HG03378 (cell line): ENCODE data around the gene MSMP.

Source experiments
- ATAC-seq: cut with Tn5 transposase; IDR thresholded peaks from one replicate; pipeline ENCODE4 v1.9.1; 2021; ENCODE audit warnings: mild to moderate bottlenecking, moderate library complexity; ENCODE audit not compliant: unreplicated experiment

The MSMP gene

DNA sequence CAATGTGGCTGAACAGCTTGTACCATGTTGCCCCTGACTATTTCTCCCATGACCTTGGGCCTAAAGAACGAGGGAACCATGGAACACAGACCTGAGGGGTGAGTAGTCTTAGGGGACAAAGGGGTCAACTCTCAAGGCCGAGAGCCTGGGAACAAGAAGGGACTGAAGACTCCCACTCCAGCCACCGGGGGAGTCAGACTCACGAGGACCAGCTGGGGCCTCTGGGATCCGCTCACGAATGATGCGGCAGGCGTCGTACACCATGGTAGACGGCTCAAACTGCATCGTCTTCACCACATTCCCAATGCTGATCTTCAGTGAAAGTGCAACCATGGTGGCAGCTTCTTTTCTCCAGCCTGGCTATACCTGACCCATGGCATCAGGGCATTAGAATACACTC lies 28.7 kb downstream of the MSMP start:
- no peak for ATAC-seq

DNA sequence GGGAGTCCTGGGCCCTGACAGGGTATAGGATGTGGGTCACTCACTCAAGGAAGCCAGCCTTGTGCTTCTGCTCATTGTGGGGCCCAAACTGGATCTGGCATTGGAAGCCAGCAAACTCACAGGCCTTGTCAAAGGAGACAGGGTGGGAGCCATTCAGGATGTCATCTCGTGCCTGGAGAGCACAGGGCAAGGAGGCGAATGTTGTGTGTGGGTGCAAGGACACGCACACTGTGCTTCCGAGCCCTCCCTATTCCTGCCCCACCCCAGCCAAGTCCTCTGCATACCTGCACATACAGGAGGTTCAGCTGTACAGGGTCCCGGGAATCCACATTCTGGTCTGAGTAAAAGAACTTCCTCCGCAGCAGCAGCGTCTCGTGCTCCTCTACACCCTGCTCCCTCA lies 30.2 kb downstream of the MSMP start:
- ATAC-seq = no peak

DNA sequence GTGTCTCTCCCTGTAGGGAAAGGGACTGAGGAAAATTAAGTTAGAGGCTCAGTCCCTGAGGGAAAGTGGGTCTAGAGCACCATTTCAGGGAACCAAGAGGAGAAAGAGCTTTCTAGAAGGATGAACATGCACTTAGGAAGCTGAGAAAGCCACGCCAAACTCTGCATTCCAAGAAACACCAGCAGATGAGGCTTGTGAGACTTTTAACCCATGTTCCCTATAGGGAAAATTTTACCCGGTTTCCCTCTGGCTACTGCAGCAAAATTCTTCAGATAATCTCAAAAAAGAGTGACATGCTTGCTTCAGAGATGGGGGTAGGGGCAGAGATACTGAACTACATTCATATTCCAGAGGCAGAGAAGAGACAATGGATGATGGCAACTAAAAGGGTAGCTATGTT lies 30.6 kb downstream of the MSMP start:
- ATAC-seq = no peak

DNA sequence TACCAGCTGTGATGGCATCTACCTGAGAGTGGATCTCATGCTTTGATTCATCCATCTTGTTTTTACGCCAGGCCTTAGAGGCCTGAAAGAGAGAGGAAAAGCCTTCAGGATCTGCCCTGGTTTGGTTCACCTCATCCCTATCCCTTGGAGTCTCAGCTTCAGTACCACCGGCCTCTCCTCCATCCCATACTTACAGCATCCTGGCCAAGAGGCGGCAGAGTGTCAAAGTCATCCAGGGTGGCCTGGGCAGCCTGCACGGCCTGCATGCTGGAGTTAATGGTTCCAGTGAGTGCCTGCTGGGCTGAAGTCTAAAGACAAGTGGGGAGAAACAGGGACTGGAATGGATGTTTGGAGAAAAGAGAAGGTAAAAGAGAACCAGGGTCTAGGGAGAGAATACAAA lies 34.5 kb downstream of the MSMP start:
- no peak for ATAC-seq

DNA sequence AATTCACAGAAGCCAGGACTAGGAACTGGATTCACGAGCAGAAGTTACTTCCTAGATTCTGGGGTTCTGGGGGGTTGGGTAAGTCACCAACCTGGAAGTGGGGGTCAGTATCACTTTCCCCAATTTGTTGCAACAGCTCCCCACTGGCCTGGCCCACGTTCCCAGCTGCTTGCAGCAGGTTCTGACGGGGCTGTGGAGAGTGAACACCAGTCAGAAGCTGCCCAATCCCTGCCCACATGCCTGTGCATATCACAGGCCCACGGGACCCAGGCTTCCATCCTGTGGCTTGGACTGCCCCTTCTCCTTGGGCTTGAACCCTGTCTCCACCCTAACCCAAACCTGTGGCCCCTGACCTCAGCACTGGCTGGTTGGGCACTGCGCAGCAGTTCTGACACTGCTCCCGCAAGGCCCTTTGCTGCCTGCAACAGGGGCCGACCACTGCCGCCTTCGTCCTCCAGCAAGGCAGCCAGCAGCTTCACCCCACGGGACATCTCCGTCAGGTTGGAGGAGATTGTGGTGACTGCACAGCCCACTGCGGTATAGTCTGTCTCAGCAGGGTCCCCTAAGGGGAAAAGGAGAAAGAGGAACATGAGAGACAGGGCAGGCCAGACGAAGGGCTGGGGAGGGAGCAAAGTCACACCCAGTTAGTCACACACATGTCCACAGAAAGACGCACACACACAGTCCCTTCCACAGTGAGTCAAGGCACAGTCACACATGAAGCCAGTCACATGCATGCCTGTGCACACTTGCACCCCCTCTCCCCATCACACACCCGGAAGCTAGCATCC lies 35.2 kb downstream of the MSMP start:
- ATAC-seq = no peak

DNA sequence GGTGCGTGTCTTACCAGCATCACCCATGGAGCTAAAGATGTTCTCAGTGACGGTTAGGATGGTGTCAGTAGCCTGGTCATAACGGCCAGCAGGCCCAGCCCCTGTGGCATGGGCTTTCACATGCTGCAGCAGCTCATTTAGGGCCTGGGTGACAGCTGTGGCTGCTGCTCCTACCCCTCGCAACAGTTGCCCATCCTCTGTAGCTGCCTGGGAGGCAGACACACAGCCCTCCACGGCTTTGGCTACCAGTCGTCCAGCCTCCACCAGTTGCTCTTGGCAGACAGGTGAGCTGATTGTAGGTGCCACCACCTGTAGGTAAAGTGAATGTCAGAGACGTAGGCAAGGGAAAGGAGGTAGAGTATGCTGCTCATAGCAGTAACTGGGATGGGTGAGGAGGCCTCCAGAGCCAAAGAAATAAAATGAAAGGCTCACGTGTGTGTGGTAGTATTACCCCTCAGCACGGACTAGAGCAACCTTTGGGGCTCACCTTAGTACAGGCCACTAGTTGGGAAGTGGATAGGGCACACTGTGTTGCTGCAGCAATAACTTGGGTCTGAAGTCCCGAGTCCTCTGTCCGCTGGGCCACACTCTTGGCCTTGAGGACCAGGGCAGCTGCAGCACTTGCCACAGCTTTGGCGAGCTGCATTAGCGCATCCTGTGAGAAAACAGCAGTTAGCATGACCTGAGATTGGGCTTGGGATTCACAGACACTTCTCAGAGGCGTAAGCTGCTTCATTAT lies 36.8 kb downstream of the MSMP start:
- ATAC-seq = no peak

DNA sequence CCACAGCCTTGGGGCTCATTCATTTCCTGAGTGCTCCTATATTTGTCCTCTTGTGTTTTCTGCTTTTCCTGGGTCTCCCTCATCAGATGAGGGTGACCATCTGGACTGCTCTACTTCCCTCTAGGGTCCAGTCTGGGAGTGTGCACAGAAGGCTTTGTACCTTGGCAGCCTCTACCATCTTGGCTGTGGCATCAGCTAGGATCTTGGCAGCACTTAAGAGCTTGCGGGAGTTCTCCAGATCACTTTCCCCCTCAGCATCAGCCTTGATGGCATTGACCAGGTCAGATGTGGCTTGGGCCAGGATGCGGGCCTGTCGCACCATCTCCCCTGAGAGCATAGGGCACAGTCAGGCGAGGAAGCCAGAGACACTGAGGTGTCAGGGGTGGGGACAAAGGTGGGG lies 37.8 kb downstream of the MSMP start:
- ATAC-seq = no peak

DNA sequence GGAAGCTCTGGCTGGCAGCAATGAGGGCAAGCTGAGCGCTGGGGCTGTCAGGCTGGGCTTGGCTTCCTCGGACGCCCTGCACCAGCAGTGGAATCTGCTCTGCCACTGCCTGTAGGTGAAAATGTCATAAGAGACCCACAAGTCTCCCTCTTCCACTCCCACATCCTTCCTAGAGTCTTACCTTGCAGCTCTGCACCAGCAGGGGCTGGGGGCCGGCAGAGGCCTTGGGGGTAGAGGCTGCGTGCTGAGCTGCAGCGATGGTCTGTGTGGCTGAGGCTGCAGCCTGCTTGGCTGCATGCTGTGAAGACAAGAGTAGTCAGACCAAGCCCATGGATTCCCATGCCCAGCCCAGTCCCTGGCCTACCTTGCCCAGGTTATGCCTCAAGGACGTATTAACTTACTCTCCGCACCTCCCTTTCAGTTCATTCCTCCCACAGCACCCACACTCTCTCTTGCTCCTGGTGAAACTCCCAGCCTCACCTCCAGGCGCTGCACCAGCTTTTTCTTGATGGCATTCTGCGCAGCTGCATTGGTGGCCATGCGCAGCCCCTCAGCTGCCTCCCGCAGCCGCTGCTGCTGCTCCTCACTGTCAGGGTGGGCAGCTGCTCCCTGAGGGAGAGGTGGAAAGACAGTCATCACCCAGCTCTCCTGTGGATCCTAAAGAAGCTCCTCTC lies 39.4 kb downstream of the MSMP start:
- ATAC-seq = no peak

DNA sequence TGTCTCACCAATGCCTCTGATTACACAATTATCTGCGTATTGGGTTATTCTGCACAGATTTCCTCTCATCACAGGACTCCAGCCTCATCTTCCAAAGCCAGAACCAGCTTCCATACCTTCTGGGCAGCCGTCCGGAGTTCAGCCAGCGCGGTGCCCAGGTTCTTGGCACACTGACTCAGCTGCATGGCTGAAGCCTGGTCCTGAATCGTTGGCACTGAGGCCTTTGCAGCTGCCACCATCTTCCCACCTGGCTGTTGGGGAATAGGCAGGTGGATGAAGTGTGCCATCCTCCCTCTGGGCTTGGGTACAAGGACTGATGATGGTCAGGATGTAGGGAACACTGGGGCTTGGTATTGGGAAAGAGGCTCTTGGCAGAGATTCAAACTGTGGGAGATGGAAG lies 40.0 kb downstream of the MSMP start:
- no peak for ATAC-seq

DNA sequence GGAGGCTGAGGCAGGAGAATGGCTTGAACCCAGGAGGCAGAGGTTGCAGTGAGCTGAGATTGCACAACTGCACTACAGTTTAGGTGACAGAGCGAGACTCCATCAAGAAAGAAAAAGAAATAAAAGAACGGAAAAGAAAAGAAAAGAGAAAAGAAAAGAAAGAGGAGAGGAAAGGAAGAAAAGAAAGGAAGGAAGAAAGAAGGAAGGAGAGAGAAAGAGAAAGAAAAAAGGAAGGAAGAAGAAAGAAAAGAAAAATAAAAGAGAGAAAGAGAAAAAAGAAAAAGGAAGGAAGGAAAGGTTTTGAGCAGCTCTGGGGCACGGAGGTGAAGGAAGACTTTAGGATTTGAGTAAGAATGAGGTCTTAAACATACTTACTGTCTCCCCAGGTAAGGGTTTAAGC lies 40.5 kb downstream of the MSMP start:
- no peak for ATAC-seq

DNA sequence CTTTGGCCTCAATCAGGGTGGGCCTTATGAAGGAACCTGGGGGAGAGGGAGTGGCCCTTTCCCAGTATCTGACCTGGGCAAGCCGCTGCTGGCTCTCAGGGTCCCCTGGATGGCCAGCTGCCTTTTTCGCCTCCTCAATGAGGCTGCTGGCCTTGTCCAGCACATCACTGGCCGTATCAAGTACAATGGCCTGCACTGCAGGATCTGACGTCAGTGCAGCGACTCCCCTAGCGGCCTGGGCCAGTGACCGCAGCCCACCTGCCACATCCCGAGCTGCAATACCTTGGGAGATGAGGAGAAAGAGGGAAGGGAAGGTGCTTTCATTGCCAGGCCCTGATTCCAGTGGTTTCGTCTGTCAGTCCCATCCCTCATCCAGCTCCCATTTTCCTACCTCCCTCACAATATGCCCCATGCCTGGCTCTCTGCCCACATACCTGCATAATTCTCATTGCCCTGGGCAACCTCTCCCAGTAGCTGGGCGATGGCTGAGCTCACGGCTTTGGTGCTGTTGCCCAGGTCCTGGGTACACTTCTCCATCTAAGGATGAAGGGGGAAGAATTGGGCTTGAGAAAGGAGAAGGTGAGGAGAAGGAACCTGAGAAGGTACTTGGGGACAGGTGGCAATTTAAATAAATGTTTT lies 41.2 kb downstream of the MSMP start:
- ATAC-seq = no peak

DNA sequence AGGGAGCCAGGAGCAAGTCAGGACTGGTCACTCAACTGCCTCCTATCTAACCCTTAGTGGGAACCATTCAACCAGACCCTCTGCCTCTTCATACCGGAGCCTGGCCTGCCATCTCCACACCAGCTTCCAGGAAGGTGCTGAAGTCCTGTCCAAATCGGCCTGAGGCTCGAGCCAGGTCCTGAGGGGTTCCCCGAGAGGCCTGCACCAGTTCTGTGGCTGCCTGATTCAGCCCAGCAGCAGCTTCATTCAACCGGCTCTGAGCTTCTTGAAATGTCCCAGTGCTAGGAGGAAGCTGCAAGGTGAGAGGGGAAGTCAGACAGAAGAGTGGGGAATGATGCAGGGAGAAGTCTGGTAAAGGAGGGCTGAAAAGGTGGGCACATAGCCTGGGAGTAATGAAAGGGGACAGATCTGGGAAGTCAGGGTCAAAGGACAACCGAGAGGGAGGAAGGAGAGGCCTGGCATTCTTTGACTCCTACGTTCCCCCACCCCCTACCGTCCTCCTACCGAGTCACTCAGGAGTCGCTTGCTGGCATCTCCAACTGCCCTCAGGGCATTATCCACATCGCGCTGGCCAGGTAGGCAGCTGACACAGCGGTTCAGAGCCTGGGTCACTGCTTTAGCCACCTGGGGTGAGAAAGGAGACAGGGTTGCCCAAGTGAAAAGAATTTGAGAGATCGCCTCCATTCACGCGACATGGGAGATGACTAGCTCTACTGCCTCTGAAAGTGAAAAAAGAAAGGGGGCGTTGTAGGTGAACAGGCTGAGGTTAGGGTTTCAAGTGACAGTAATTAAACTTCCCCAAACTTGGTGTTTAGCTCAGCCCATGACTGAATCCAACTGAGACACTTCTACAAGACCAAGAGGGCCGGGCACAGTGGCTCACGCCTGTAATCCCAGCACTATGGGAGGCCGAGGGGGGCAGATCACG lies 42.3 kb downstream of the MSMP start:
- no peak for ATAC-seq

DNA sequence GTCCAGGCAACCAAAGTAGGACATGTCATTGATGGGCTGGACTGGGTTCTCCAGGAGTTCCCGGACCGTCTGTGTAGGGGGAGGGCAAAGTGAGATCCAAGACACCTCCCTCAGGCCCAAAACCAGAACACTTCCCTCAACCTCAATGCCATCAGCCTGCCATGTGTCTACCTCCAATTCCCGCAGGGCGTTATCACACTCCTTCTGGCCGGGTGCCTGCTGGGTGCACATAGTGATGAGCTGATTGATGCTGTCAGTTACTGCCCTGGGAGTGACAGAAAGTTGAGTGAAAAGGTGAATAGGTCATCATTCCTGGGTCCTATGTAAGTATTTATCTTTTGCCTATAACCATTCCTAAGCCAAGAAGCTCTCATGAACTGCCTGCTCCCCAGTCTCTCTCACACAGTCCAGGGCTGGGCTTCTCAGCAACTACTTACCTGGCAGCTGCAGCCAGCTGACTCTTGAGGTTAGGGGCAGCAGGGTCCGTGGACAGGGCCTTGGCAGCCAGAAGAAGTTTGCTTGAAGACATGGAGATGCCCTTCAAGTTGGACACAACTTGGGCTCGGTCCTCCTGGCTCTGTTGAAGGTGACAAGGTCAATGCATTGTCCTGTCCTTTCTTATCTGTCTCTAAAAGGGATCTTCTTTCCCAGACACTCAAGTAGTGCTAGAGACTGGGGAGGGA lies 43.1 kb downstream of the MSMP start:
- ATAC-seq = no peak

DNA sequence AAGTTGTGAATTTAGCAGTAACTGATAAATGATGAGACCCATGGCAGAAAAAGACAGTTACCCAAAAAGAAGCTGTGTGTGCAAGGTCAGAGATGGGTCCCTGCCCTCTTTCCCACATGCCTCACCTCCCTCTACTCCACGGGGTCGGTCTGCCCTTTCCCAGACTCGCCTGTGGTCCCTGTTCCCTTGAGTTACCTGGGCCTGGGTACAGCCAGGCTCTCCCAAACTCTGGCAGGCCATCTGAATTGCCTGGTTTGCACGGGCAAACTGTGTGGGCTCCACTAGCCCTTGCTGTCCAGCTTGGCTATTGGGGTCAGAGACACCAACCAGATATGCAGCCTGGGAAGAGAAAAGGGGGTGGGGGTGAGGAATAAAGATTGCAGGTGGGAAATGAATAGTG lies 45.9 kb downstream of the MSMP start:
- ATAC-seq = no peak

DNA sequence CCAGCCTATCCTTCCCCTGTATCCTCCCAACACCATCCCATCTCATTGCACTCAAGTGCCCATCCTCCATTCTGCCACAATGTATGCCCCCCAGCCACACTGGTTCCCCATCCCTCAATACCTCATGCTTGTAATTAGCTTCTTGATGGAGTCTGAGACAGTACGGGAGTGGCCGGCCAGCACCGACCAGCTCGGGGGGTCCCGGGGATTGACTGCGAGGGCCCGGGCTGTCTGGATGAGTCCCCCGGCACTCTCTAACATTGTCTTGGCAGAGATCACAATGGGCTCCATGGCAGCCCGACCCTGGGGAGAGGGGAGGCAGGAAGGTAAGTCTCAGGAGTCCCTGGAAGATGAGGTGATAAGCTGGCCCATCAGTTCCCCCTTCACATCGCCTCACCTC lies 47.1 kb downstream of the MSMP start:
- no peak for ATAC-seq

DNA sequence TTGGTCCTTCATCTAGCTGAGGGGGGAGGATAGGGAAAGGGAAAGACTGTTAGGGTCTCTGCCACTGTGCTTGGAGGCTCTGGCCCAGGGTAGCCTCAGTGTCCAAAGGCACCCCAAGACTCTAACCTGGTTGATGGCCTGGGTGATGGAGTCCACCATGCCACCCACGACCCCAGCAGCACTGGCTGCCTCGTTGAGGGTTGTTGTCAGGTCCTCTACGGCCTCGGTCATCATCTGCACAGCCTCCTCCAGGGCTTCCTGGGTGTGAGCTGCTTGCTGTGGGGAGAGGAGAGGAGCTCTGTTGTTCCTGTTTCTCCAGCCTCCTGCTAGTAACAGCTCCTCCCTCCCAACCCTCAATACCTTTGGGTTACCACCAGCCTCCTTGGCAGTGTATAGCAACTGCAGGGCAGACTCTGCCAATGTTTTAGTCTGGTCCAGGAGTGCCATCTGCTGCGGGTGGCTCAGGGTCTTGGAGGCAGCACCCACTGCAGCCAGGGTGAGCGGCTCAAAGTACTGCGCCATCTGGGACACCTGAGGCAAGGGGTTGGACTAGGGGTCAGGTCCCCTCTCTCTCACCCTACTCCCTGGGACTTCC lies 48.1 kb downstream of the MSMP start:
- ATAC-seq = no peak

DNA sequence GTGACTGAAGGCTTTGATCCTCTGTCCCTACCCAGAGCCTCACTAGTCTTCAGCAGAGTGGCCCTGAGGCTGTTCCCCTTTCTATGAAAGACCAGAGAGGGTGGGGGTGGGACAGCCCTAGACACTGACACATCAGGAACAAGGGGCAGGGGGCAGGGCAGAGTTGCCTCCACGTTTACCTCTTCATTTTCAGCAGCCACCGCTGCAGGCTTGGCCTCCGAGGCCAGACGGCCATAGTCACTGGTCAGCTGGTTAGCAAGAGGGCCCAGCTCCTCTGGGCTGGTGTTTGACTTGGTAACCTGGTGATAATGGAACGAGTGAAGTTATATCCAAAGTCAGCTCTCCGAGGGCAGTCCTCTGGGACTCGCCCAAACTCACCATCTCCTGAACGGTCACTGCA lies 48.7 kb downstream of the MSMP start:
- ATAC-seq = no peak

DNA sequence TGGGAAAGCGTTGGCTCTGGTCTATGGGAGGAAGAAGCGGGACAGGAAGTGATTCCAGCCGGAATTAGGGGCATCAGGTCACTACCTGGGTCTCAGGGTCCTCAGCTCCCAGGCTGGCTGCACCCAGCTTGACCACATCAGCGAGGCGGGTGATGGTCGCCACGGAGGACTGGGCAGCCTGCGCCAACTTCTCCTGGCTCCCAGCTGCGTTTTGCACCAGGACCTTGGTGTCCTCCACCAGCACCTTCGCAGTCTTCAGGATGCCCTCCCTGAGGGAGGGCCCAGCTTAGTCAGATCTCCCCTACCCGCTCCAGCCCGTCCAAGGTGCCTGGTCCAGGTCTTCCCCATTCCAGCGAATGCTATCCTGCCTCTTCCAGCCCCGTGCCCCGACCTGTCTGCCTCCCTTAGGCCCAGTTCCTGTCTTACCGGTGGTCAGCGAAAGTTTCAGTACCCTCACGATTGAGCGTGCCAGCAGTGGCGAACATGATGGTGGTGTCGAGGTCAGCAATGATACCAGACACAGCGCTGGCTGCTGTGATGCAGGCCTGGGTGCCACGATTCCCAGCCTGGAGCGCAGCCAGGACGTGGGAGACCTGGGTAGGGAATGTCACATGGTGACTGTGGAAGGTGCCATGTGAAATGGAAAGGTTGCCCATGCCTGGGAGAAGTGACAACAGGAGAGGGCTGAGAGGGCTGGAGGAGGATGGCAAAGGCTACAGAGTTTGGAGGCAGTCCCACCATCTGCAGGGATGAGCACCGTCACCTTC lies 50.0 kb downstream of the MSMP start:
- ATAC-seq = no peak
